Upper lobe of right lung (tissue), 1 donor: ENCODE results near the gene MDM2. TPM values are rescaled to one million over a fixed set of nuclear protein-coding genes. Genes with fewer than 3 reads are reported as not detected.

Source experiments
- ATAC-seq: fragments of 200-7000 bp; cut with Tn5 transposase; one replicate; pipeline ENCODE4 v1.9.1; 2020; ENCODE audit warnings: mild to moderate bottlenecking, moderate library complexity
- DNase-seq: peaks from one replicate; pipeline ENCODE4 v3.0.0-alpha.2; 2020
- H3K27ac ChIP-seq: fragments of 200-600 bp; one replicate; pipeline ENCODE4 v1.8.0; 2022
- H3K27me3 ChIP-seq: fragments of 200-600 bp; one replicate; pipeline ENCODE4 v1.8.0; 2022; ENCODE audit warnings: mild to moderate bottlenecking
- H3K36me3 ChIP-seq: fragments of 200-600 bp; one replicate; pipeline ENCODE4 v1.8.0; 2022
- H3K4me1 ChIP-seq: fragments of 200-600 bp; one replicate; pipeline ENCODE4 v1.8.0; 2022
- H3K4me3 ChIP-seq: fragments of 200-600 bp; one replicate; pipeline ENCODE4 v1.8.0; 2022; ENCODE audit warnings: mild to moderate bottlenecking
- H3K9me3 ChIP-seq: fragments of 200-600 bp; one replicate; pipeline ENCODE4 v1.8.0; 2022
- intact Hi-C: fragments of 100-400 bp; cut with DNase I; formaldehyde crosslinking; loops from one replicate; pipeline ENCODE4 v1.11.0; 2022
- total RNA-seq: library from RNA; stranded (reverse); fragmentation: NEBNext Ultra II Directional; extraction: Animal tissue kit (Norgen Biotek cat#: 25700); gene quantifications from one replicate; pipeline ENCODE4 v1.2.1, GENCODE V29; 2021
- TF ChIP-seq, protein P1 (sequence below): fragments of 200-600 bp; IDR thresholded peaks from one replicate; pipeline ENCODE4 v1.8.0; 2022; ENCODE audit warnings: antibody characterized with exemption
- donor health status: DM: no; HTN: yes; CAD: no; lungs with severe emphysema.

MDM2 gene
- total RNA-seq, 1 donor from 2014 or later: 198 TPM

DNA sequence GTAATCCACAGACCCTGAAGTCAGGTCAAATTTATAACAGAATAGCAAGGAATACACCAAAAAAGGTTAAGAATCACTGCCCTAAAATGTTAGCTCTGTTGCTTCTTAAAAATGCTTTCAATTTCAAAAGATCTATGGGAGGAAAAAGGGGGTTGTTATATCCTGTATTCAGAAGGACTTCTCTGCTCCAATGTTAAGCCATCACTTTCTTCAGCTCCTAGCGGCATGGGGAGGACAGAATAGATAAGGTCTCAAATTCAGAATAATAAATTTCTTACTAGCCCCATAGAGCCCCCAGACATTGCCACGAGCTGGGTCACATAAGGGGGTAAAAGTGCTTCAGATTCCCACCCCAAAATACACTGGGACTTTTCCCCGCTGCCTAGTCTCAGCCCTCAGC, 75.2 kb downstream of the MDM2 start:
- Histone ChIP-seq H3K4me1 (no peaks in the 10 kb centered on the region), H3K9me3 (no peaks in the 10 kb centered on the region), H3K27me3 (no peaks in the 10 kb centered on the region), H3K4me3 (no peak overlapping the region), H3K36me3 (peaks cover 38% of the 10 kb centered on the region), H3K27ac (no peak overlapping the region)
- TF ChIP-seq, protein P1, sequence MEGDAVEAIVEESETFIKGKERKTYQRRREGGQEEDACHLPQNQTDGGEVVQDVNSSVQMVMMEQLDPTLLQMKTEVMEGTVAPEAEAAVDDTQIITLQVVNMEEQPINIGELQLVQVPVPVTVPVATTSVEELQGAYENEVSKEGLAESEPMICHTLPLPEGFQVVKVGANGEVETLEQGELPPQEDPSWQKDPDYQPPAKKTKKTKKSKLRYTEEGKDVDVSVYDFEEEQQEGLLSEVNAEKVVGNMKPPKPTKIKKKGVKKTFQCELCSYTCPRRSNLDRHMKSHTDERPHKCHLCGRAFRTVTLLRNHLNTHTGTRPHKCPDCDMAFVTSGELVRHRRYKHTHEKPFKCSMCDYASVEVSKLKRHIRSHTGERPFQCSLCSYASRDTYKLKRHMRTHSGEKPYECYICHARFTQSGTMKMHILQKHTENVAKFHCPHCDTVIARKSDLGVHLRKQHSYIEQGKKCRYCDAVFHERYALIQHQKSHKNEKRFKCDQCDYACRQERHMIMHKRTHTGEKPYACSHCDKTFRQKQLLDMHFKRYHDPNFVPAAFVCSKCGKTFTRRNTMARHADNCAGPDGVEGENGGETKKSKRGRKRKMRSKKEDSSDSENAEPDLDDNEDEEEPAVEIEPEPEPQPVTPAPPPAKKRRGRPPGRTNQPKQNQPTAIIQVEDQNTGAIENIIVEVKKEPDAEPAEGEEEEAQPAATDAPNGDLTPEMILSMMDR: no peak
- no peak for DNase-seq
- intact Hi-C loops: no loop called here
- ATAC-seq: no peak

DNA sequence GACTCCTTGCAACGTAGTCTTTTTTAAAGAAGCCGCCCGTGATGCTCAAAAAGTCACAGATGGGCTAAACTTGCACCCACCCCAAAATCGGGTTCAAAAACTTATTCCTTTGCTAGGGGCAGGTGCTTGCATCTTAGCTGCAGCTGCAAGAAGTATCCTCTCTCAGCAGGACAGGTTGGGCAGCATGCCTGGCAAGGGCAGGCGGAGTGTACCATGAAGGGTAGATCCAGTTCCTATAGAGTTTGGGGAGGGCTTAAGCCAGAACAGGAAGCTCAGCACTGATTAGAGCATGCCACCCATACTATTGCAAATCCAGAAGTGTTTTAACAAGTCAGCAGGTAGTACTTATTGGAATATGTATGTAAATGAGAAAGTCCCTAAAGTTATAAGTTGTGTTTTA, 76.3 kb downstream of the MDM2 start:
- ATAC-seq (peak; percentile 27), DNase-seq (no peak)
- intact Hi-C loops: no loop called here
- H3K4me1 ChIP-seq: peaks cover 3% of the 10 kb centered on the region
- TF ChIP-seq, protein P1: no peak
- H3K9me3 ChIP-seq: no peaks in the 10 kb centered on the region
- peaks cover 38% of the 10 kb centered on the region for H3K36me3 ChIP-seq
- no peak overlapping the region for H3K27ac ChIP-seq
- no peaks in the 10 kb centered on the region for H3K27me3 ChIP-seq
- H3K4me3 ChIP-seq: no peak overlapping the region

DNA sequence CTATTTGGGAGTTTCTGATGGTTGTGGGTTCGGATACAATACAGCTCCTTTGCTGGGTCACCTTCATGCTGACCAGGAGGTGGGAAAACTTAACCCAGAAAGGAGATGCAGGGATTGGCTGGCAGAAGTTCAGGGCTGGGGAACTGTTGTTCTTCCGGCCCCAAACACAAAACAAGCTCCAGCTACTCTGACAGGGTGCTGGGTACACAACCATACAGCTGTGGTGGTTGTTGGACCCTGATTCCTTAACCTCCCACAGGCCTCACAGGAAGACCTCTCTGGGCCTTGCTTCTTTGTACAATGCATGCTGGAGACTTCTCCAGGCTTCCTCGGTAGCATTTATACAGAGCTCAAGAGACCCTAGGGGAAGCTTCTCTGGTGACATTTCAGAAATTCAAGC, 77.4 kb downstream of the MDM2 start:
- intact Hi-C loops: no loop called here
- peaks cover 6% of the 10 kb centered on the region for H3K4me1 ChIP-seq
- no peak overlapping the region for H3K4me3 ChIP-seq
- TF ChIP-seq, protein P1: no peak
- no peaks in the 10 kb centered on the region for H3K27me3 ChIP-seq
- no peak for ATAC-seq
- no peak overlapping the region for H3K27ac ChIP-seq
- DNase-seq: no peak
- H3K36me3 ChIP-seq: peaks cover 38% of the 10 kb centered on the region
- H3K9me3 ChIP-seq: no peaks in the 10 kb centered on the region

DNA sequence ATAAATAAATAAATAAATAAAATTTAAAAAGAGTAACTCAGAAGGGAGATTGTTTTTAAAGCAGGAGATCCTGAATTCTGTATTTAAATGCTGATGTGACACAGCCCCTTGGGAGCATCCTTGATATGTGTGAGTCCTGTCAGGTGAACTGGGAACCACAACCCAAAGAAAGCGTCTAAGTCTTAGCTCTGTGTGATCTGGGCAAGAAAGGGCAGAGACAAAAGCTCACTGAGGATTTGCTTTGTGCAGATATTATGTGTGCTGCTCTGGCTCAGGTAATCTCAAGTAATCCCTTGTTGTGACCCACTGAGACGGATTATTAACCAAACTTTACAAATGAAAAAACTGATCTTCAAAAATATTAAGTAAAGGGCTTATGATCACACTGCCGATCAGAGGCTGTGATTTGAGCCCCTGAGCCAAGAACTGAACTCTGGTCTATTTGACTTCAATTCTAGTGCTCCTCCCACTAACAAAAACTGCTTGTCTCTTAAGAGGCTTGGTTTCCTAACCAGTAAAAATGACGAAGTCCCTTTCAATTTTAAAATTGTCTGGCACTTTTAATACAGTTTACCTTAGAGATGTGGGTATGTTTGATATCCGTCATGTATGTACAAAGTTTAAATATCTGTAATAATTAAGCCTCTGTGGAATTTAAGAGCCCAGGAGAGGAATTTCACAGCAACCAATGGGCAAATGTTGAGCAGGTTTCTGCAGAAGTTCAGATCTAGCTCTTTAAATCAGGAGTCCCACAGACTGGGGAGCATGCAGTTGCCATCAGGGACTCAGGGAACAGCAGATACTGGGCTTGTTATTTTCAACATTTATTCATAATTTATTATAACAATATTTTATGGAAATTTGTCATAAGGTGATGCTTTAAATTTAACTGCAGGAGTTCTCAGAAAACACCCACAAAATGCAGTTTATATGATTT, 78.9 kb downstream of the MDM2 start:
- Histone ChIP-seq H3K4me3 (no peak overlapping the region), H3K4me1 (peaks cover 6% of the 10 kb centered on the region), H3K9me3 (no peaks in the 10 kb centered on the region), H3K36me3 (peaks cover 31% of the 10 kb centered on the region), H3K27me3 (no peaks in the 10 kb centered on the region), H3K27ac (no peak overlapping the region)
- DNase-seq (no peak), ATAC-seq (no peak)
- TF ChIP-seq, protein P1: no peak
- intact Hi-C loops: no loop called here

DNA sequence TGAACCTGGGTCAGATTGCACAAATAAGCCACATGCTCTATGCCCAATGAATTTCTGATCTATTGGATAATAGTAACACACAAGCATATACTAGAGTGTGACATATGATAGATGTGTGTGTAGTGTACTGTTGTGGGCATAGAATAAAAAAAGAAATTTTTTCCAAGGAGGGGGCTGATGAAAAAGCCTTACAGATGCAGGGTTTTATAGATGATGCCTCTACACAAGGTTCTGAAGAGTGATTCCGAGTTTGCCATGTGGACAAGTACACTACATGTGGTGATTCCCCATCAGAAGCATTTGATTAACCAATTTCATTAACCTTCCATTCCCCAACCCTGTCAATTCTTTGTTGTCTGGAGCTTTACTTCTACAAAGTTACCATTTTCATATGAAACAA, 79.7 kb downstream of the MDM2 start:
- Histone ChIP-seq H3K27ac (no peak overlapping the region), H3K4me3 (no peak overlapping the region), H3K27me3 (no peaks in the 10 kb centered on the region), H3K4me1 (peaks cover 6% of the 10 kb centered on the region), H3K36me3 (peaks cover 24% of the 10 kb centered on the region), H3K9me3 (no peaks in the 10 kb centered on the region)
- DNase-seq (no peak), ATAC-seq (no peak)
- TF ChIP-seq, protein P1: no peak
- intact Hi-C loops: no loop called here
